Astrocyte (in vitro differentiated cells and primary cell): Measurements from ENCODE around the gene URI1. TPM values are rescaled to one million over a fixed set of nuclear protein-coding genes. Genes with fewer than 3 reads are reported as not detected.

Source experiments
- DNase-seq: peaks from one replicate; pipeline ENCODE4 v3.0.0-alpha.2; 2010; ENCODE audit warnings: low read depth
- FAIRE-seq: peaks from 2 replicates; lab custom pipeline; 2011; peaks lifted over from hg19 to GRCh38; lab: Jason Lieb, UNC
- H2AFZ ChIP-seq: 2 replicates; pipeline ENCODE4 v1.6.0; 2012; ENCODE audit warnings: low read depth, low read length, inconsistent platforms
- H3K27ac ChIP-seq: 2 replicates; pipeline ENCODE4 v1.5.1; 2011; ENCODE audit warnings: low read depth, low read length, inconsistent platforms
- H3K27me3 ChIP-seq: 2 replicates; pipeline ENCODE4 v1.6.0; 2011; ENCODE audit warnings: low read length, inconsistent platforms; ENCODE audit not compliant: insufficient read depth
- H3K36me3 ChIP-seq: 2 replicates; pipeline ENCODE4 v1.5.1; 2011; ENCODE audit warnings: low read length, inconsistent platforms; ENCODE audit not compliant: insufficient read depth
- H3K4me1 ChIP-seq: 2 replicates; pipeline ENCODE4 v1.5.1; 2011; ENCODE audit warnings: low read length, inconsistent platforms; ENCODE audit not compliant: insufficient read depth
- H3K4me2 ChIP-seq: 2 replicates; pipeline ENCODE4 v1.6.0; 2012; ENCODE audit warnings: low read length, inconsistent platforms
- H3K4me3 ChIP-seq: 2 replicates; pipeline ENCODE4 v1.5.1; 2011; ENCODE audit warnings: low read depth, mild to moderate bottlenecking, low read length, inconsistent platforms; ENCODE audit not compliant: insufficient read depth
- H3K79me2 ChIP-seq: 2 replicates; pipeline ENCODE4 v1.6.0; 2012; ENCODE audit warnings: mild to moderate bottlenecking, low read length, inconsistent platforms; ENCODE audit not compliant: insufficient read depth
- H3K9ac ChIP-seq: 2 replicates; pipeline ENCODE4 v1.6.0; 2012; ENCODE audit warnings: mild to moderate bottlenecking, low read length, inconsistent platforms
- H3K9me3 ChIP-seq: 2 replicates; pipeline ENCODE4 v1.5.1; 2012; ENCODE audit warnings: low read depth, mild to moderate bottlenecking, low read length, inconsistent platforms; ENCODE audit not compliant: insufficient read depth
- H4K20me1 ChIP-seq: 2 replicates; pipeline ENCODE4 v1.6.0; 2012; ENCODE audit warnings: low read length, inconsistent platforms; ENCODE audit not compliant: insufficient read depth
- H3K27ac Mint-ChIP-seq: one replicate; pipeline ENCODE4 v1.8.0; 2021; ENCODE audit warnings: mild to moderate bottlenecking, mixed read lengths; ENCODE audit not compliant: unreplicated experiment
- H3K27me3 Mint-ChIP-seq: one replicate; pipeline ENCODE4 v1.8.0; 2021; ENCODE audit warnings: low read depth, mixed read lengths; ENCODE audit not compliant: unreplicated experiment
- H3K36me3 Mint-ChIP-seq: one replicate; pipeline ENCODE4 v1.8.0; 2021; ENCODE audit warnings: low read depth, mixed read lengths; ENCODE audit not compliant: unreplicated experiment
- H3K4me1 Mint-ChIP-seq: one replicate; pipeline ENCODE4 v1.8.0; 2021; ENCODE audit warnings: low read depth, mixed read lengths; ENCODE audit not compliant: unreplicated experiment
- H3K4me3 Mint-ChIP-seq: one replicate; pipeline ENCODE4 v1.8.0; 2021; ENCODE audit warnings: mild to moderate bottlenecking, moderate library complexity, mixed read lengths; ENCODE audit not compliant: unreplicated experiment
- H3K9me3 Mint-ChIP-seq: one replicate; pipeline ENCODE4 v1.8.0; 2021; ENCODE audit warnings: mild to moderate bottlenecking, mixed read lengths; ENCODE audit not compliant: unreplicated experiment
- CTCF ChIP-seq: IDR thresholded peaks from 2 replicates; pipeline ENCODE4 v1.5.1; 2011; ENCODE audit warnings: low read depth, mild to moderate bottlenecking, inconsistent platforms, low read length, moderate library complexity; ENCODE audit not compliant: insufficient read depth
- EZH2 ChIP-seq: IDR thresholded peaks from 2 replicates; pipeline ENCODE4 v1.6.1; 2012; ENCODE audit warnings: mild to moderate bottlenecking, low read length, inconsistent platforms; ENCODE audit not compliant: insufficient read depth
- total RNA-seq: library from RNA; stranded (reverse); gene quantifications from 2 replicates; pipeline ENCODE4 v1.2.1, GENCODE V29; 2021

Gene URI1
- total RNA-seq, 1 donor from 2014 or later: 61.4 TPM

- DNase-seq: no peak
- FAIRE-seq: no peak
- H3K27me3 Mint-ChIP-seq: no peaks in the 10 kb centered on the region
- Histone ChIP-seq H3K4me2 (no peak overlapping the region), H3K9me3 (no peaks in the 10 kb centered on the region), H4K20me1 (peaks cover 59% of the 10 kb centered on the region), H3K4me1 (no peaks in the 10 kb centered on the region), H3K36me3 (no peaks in the 10 kb centered on the region), H3K4me3 (no peak overlapping the region), H3K27ac (no peak overlapping the region), H3K79me2 (peaks cover 94% of the 10 kb centered on the region), H3K9ac (no peak overlapping the region), H3K27me3 (no peaks in the 10 kb centered on the region), H2AFZ (no peak overlapping the region)
- no peaks in the 10 kb centered on the region for H3K9me3 Mint-ChIP-seq
- TF ChIP-seq CTCF: no peak
- H3K27ac Mint-ChIP-seq: no peak overlapping the region
- peaks cover 12% of the 10 kb centered on the region for H3K4me1 Mint-ChIP-seq
- H3K36me3 Mint-ChIP-seq: no peaks in the 10 kb centered on the region
- no peak overlapping the region for H3K4me3 Mint-ChIP-seq
These were observed 14.8 kb downstream of the URI1 start for GRCh38 chr19:29956855-29957254.

- Mint-ChIP-seq H3K4me3 (no peak overlapping the region), H3K4me1 (peaks cover 20% of the 10 kb centered on the region), H3K9me3 (no peaks in the 10 kb centered on the region), H3K36me3 (no peaks in the 10 kb centered on the region), H3K27me3 (no peaks in the 10 kb centered on the region), H3K27ac (no peak overlapping the region)
- Histone ChIP-seq H3K9me3 (no peaks in the 10 kb centered on the region), H3K79me2 (peaks cover 99% of the 10 kb centered on the region), H4K20me1 (peaks cover 74% of the 10 kb centered on the region), H3K4me1 (peaks cover 15% of the 10 kb centered on the region), H3K4me2 (no peak overlapping the region), H3K27ac (no peak overlapping the region), H3K36me3 (no peaks in the 10 kb centered on the region), H3K27me3 (no peaks in the 10 kb centered on the region), H2AFZ (no peak overlapping the region), H3K4me3 (no peak overlapping the region), H3K9ac (no peak overlapping the region)
- TF ChIP-seq EZH2: no peak
- no peak for TF ChIP-seq CTCF
- no peak for FAIRE-seq
- DNase-seq: no peak
These were observed 19.3 kb downstream of the URI1 start for GRCh38 chr19:29961311-29961710.

- H2AFZ ChIP-seq: no peak overlapping the region
- H3K36me3 Mint-ChIP-seq: no peaks in the 10 kb centered on the region
- no peaks in the 10 kb centered on the region for H3K9me3 Mint-ChIP-seq
- H4K20me1 ChIP-seq: peaks cover 83% of the 10 kb centered on the region
- H3K36me3 ChIP-seq: no peaks in the 10 kb centered on the region
- no peaks in the 10 kb centered on the region for H3K27me3 Mint-ChIP-seq
- H3K9ac ChIP-seq: no peak overlapping the region
- FAIRE-seq: no peak
- no peak overlapping the region for H3K27ac ChIP-seq
- H3K27ac Mint-ChIP-seq: no peak overlapping the region
- H3K4me1 ChIP-seq: peaks cover 22% of the 10 kb centered on the region
- H3K27me3 ChIP-seq: no peaks in the 10 kb centered on the region
- H3K4me3 ChIP-seq: no peak overlapping the region
- H3K4me1 Mint-ChIP-seq: peaks cover 35% of the 10 kb centered on the region
- TF ChIP-seq EZH2 (no peak), CTCF (no peak)
- H3K4me2 ChIP-seq: no peak overlapping the region
- H3K4me3 Mint-ChIP-seq: no peak overlapping the region
- DNase-seq: no peak
- peaks cover 98% of the 10 kb centered on the region for H3K79me2 ChIP-seq
- no peaks in the 10 kb centered on the region for H3K9me3 ChIP-seq
These were observed 20.8 kb downstream of the URI1 start for GRCh38 chr19:29962793-29963192.
